ENCODE data around the gene KIRREL1. TPM values are rescaled to one million over a fixed set of nuclear protein-coding genes. Genes with fewer than 3 reads are reported as not detected.

The KIRREL1 gene
- total RNA-seq, 1 experiment from 2014 or later, result 42.4 TPM

- Mint-ChIP-seq H3K27ac (peak overlapping the region; percentile 44; the same call in 1 of the 2 replicates), H3K36me3 (peaks cover 39% of the 10 kb centered on the region), H3K9me3 (peaks cover 43% of the 10 kb centered on the region), H3K4me3 (no peak overlapping the region), H3K4me1 (peaks cover 45% of the 10 kb centered on the region), H3K27me3 (ENCODE audit: low read depth) (peaks cover 9% of the 10 kb centered on the region; the same call in 1 of the 2 replicates)
- TF ChIP-seq ZNF416 (CRISPR knock-in tag; IDR thresholded peaks at IDR 0.05) (no peak), ATF3 (CRISPR knock-in tag; conservative IDR thresholded peaks at IDR 0.05) (no peak), NFE2L1 (CRISPR knock-in tag; IDR thresholded peaks at IDR 0.05) (no peak), ETV6 (CRISPR knock-in tag; IDR thresholded peaks at IDR 0.05) (no peak), IRF1 (CRISPR knock-in tag; IDR thresholded peaks at IDR 0.05) (no peak), ZNF671 (CRISPR knock-in tag; IDR thresholded peaks at IDR 0.05) (no peak)
- ChIA-PET CTCF (interaction anchor here (0.6 to 5.4 kb wide), 12 partner anchors 12 to 150 kb away, joined by 3 to 70 read pairs (median 4); no protein-coding TSS in a partner anchor), POLR2A (no interaction called here)
- ATAC-seq (peak; percentile 14), DNase-seq (ENCODE audit: low spot score) (no peak)
Observed at GRCh38 chr1:157975228-157975950, 18.1 kb upstream of the KIRREL1 start.

GRCh38 chr1:157976888-157977287 is 16.6 kb upstream of the KIRREL1 start:
- H3K4me3 Mint-ChIP-seq, result no peak overlapping the region
- peaks cover 5% of the 10 kb centered on the region; the same call in 1 of the 2 replicates for H3K27me3 Mint-ChIP-seq (ENCODE audit: low read depth)
- ChIA-PET POLR2A (no interaction called here), CTCF (interaction anchor here (0.9 to 5.4 kb wide), 7 partner anchors 14 to 145 kb away, joined by 3 to 70 read pairs (median 15); no protein-coding TSS in a partner anchor)
- DNase-seq (ENCODE audit: low spot score), result no peak
- H3K9me3 Mint-ChIP-seq, result peaks cover 31% of the 10 kb centered on the region
- no peak for ATAC-seq
- peaks cover 28% of the 10 kb centered on the region for H3K36me3 Mint-ChIP-seq
- H3K27ac Mint-ChIP-seq, result peak overlapping the region; percentile 44; the same call in 1 of the 2 replicates
- H3K4me1 Mint-ChIP-seq, result peaks cover 45% of the 10 kb centered on the region
- no peak for TF ChIP-seq ZNF416 (CRISPR knock-in tag; IDR thresholded peaks at IDR 0.05)
- TF ChIP-seq NR1H2 (CRISPR knock-in tag; IDR thresholded peaks at IDR 0.05), result no peak
- no peak for TF ChIP-seq MAX (CRISPR knock-in tag; IDR thresholded peaks at IDR 0.05)
- no peak for TF ChIP-seq ELF4 (CRISPR knock-in tag; IDR thresholded peaks at IDR 0.05; ENCODE audit: low read depth)
- TF ChIP-seq STAT6 (CRISPR knock-in tag; conservative IDR thresholded peaks at IDR 0.05; ENCODE audit: low read depth), result no peak
- no peak for TF ChIP-seq ATF1 (CRISPR knock-in tag; IDR thresholded peaks at IDR 0.05)
- TF ChIP-seq ZBTB43 (CRISPR knock-in tag; IDR thresholded peaks at IDR 0.05), result no peak
- TF ChIP-seq IRF1 (CRISPR knock-in tag; IDR thresholded peaks at IDR 0.05), result no peak
- TF ChIP-seq ARID4B (CRISPR knock-in tag; IDR thresholded peaks at IDR 0.05; ENCODE audit: borderline replicate concordance), result no peak
- TF ChIP-seq SP1 (CRISPR knock-in tag; conservative IDR thresholded peaks at IDR 0.05), result no peak
- no peak for TF ChIP-seq IRF2 (CRISPR knock-in tag; IDR thresholded peaks at IDR 0.05; ENCODE audit: borderline replicate concordance, low read depth)
- no peak for TF ChIP-seq E2F1 (CRISPR knock-in tag; IDR thresholded peaks at IDR 0.05)
- no peak for TF ChIP-seq RELA (CRISPR knock-in tag; IDR thresholded peaks at IDR 0.05; ENCODE audit: borderline replicate concordance)
- no peak for TF ChIP-seq FOXP1 (CRISPR knock-in tag; IDR thresholded peaks at IDR 0.05; ENCODE audit: borderline replicate concordance)
- no peak for TF ChIP-seq JAZF1 (CRISPR knock-in tag; IDR thresholded peaks at IDR 0.05)
- TF ChIP-seq HMGXB4 (CRISPR knock-in tag; IDR thresholded peaks at IDR 0.05), result no peak

All from WTC11 (cell line).